WI38 (cell line): ENCODE results near the gene RALGAPA2.

Experiments used
- H3K4me3 ChIP-seq: 2 replicates; pipeline ENCODE4 v1.5.1; 2011; ENCODE audit warnings: low read depth, mild to moderate bottlenecking, control low read depth, low read length
- TF ChIP-seq, protein P1 (sequence below): IDR thresholded peaks from 2 replicates; pipeline ENCODE4 v1.5.1; 2012; ENCODE audit warnings: low read depth, mild to moderate bottlenecking, control low read depth, low read length

RALGAPA2 gene

DNA sequence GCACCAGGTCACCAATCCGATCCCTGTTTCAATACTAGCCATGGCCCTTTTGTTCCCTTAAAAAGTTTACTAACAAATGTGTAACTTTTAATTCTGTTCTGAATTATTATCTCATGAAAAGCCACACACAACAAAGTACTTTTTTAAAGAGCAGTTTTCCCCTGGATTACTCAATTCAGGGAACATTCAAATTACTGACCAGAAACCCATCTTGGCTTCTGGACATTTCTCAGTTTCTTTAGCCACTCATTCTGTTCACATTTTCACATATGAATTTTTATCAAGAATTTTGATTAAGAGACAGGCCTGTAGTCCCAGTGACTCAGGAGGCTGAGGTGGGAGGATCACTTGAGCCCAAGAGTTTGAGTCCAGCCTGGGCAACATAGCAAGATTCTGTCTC is 297.1 kb downstream of the RALGAPA2 start:
- no peak overlapping the region for H3K4me3 ChIP-seq
- TF ChIP-seq, protein P1, sequence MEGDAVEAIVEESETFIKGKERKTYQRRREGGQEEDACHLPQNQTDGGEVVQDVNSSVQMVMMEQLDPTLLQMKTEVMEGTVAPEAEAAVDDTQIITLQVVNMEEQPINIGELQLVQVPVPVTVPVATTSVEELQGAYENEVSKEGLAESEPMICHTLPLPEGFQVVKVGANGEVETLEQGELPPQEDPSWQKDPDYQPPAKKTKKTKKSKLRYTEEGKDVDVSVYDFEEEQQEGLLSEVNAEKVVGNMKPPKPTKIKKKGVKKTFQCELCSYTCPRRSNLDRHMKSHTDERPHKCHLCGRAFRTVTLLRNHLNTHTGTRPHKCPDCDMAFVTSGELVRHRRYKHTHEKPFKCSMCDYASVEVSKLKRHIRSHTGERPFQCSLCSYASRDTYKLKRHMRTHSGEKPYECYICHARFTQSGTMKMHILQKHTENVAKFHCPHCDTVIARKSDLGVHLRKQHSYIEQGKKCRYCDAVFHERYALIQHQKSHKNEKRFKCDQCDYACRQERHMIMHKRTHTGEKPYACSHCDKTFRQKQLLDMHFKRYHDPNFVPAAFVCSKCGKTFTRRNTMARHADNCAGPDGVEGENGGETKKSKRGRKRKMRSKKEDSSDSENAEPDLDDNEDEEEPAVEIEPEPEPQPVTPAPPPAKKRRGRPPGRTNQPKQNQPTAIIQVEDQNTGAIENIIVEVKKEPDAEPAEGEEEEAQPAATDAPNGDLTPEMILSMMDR = no peak

DNA sequence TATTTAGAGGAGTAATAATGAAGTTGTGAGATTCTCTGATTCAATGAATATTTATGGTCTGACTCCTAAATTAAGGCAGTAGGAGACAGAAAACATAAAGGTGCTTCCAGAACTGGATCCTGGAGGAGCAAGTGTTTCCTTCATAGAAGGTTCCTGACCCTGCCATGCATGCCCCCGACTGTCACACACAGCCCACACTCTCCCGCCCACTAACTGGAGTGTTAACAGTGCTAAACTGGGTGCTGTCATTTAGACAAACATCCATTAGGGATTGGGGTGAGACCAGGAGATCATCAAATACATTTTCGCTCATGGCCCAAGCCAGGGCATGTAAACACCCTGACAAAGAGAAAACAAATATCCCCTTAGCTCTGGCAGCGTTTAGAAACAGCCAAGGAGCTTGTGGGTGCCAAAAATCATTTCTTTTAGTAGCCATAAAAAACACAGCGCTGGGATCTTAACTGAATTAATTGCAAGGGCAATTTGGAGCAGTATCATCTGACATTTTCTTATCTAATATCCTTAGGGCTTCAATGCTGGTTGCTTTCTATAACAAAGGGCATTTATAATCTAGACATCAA is 297.7 kb downstream of the RALGAPA2 start:
- TF ChIP-seq, protein P1 = no peak
- no peak overlapping the region for H3K4me3 ChIP-seq

DNA sequence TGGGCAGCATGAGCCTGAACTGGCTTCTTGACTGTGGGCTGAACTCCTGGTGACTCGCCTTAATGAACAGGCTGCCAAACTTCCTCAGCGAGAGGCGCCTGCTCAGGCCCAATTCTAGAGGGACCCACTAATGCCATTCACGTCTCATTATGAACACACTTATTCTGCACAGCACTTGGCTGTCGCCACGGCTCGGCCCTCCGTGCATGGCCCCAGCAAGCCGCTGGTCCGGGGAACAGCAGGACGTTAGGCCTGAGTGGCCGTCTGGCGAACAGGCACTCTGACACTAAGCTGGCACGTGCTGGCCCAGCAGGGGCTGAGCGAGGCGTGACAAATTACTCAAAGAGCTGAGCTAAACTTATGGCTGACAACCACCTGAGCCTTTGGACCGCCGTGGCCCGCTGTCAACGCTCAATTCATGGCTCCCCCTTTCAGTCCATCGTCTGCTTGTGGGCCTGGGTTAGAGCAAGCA is 298.6 kb downstream of the RALGAPA2 start:
- no peak overlapping the region for H3K4me3 ChIP-seq
- TF ChIP-seq, protein P1 = no peak

DNA sequence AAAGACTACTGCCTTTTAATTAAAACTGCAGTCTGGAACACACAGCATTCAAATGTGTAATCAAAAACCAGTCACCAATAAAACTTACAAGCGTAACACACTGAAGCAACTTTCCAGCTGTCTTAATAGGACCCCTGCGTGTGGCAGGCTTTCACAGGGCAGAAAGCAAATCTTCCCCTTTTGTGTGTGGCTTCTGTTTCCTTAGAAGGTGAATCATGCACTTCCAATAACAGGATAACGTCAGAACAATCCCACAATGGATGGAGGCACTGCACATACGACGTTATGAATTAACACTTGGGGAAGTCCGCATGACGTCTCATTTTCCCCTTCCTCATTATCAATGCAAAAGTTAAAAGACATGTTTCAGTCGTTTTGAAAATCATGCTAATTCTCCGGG is 299.7 kb downstream of the RALGAPA2 start:
- TF ChIP-seq, protein P1 = no peak
- H3K4me3 ChIP-seq = no peak overlapping the region

DNA sequence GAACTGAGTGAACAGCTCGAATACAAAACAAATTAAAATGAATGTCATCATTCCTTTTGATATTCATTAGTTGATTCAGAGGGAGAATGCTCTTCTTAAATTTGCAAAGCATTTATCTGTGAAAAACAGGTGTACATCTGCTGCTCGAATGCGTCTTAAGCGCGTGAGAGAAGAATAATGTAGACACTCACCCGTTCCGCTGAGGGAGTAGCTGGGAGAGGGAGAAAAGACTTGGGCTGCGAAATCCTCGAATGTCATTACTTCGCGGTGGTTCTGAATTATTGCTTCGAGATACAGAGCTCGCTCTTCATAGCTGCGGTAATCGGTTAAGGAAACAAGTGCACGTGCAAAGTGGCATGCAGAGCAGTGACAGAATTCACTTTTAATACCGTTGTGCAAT is 300.6 kb downstream of the RALGAPA2 start:
- H3K4me3 ChIP-seq = no peak overlapping the region
- TF ChIP-seq, protein P1 = no peak

DNA sequence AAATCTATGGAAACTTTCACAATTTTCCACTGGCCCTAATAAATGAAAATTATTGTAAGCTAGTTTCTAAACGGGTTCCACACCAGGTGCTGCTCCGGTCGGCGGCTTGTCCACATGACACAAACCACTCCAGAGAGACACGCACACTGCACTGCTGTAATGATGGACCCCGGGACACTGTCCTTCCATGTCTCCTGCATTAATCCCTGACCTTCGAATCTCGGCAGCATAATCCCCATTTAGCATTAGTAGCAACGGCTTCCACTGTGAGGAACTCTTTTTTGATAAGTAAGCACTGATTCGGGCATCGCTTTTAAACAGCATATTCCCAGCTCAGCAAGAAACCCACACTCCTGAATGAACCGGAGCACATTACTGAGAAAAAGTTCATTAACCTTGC is 301.0 kb downstream of the RALGAPA2 start:
- no peak overlapping the region for H3K4me3 ChIP-seq
- TF ChIP-seq, protein P1 = no peak

DNA sequence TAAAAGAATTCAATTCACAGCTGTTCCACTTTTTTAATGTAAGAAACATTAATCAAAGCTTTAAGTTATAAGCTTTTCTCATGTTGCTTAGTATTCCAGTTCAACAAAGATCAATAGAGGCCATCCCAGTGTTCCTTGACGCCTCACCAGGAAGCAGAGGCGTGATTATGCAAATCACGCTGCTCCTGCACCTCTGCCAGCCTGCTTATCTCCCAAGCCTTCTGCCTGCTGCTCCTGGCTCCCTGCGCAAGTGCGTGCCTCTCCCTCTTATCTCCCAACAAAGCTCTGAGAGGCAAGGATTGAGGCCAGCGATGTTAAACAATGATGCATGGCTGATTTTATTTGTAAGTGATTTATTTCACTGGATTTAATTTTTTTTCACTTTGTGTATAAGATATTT is 301.8 kb downstream of the RALGAPA2 start:
- H3K4me3 ChIP-seq = no peak overlapping the region
- TF ChIP-seq, protein P1 = no peak
